ENCODE data around the gene CCDC174. TPM values are rescaled to one million over a fixed set of nuclear protein-coding genes. Genes with fewer than 3 reads are reported as not detected.
A peak's percentile ranks its signal among the peaks of the same experiment; 100 is the strongest.

Gene CCDC174
- total RNA-seq, 1 donor from 2014 or later: 22.1 TPM

- Mint-ChIP-seq H3K4me1 (ENCODE audit: low read depth, unreplicated experiment) (no peaks in the 10 kb centered on the region), H3K27me3 (ENCODE audit: unreplicated experiment) (no peaks in the 10 kb centered on the region), H3K27ac (ENCODE audit: unreplicated experiment) (no peak overlapping the region), H3K36me3 (ENCODE audit: unreplicated experiment) (no peaks in the 10 kb centered on the region), H3K4me3 (ENCODE audit: unreplicated experiment) (no peak overlapping the region), H3K9me3 (ENCODE audit: unreplicated experiment) (peaks cover 3% of the 10 kb centered on the region)
- DNase-seq: no peak
- no peak for TF ChIP-seq CTCF (IDR thresholded peaks at IDR 0.05; ENCODE audit: partially characterized antibody, unreplicated experiment)
Measured at GRCh38 chr3:14645453-14645852, 6.1 kb upstream of the CCDC174 start.

GRCh38 chr3:14646131-14646573, 5.4 kb upstream of the CCDC174 start:
- TF ChIP-seq CTCF (IDR thresholded peaks at IDR 0.05; ENCODE audit: partially characterized antibody, unreplicated experiment): no peak
- Mint-ChIP-seq H3K27me3 (ENCODE audit: unreplicated experiment) (no peaks in the 10 kb centered on the region), H3K36me3 (ENCODE audit: unreplicated experiment) (no peaks in the 10 kb centered on the region)

GRCh38 chr3:14646589-14647413, 4.8 kb upstream of the CCDC174 start:
- Mint-ChIP-seq H3K27ac (ENCODE audit: unreplicated experiment) (no peak overlapping the region), H3K27me3 (ENCODE audit: unreplicated experiment) (no peaks in the 10 kb centered on the region), H3K36me3 (ENCODE audit: unreplicated experiment) (no peaks in the 10 kb centered on the region), H3K9me3 (ENCODE audit: unreplicated experiment) (peaks cover 3% of the 10 kb centered on the region), H3K4me1 (ENCODE audit: low read depth, unreplicated experiment) (no peaks in the 10 kb centered on the region), H3K4me3 (ENCODE audit: unreplicated experiment) (no peak overlapping the region)
- peak; percentile 23 for TF ChIP-seq CTCF (IDR thresholded peaks at IDR 0.05; ENCODE audit: partially characterized antibody, unreplicated experiment)
- no peak for DNase-seq

More at GRCh38 chr3:14646131-14646573, 5.4 kb upstream of the CCDC174 start:
- H3K9me3 Mint-ChIP-seq (ENCODE audit: unreplicated experiment): peaks cover 3% of the 10 kb centered on the region
- H3K4me3 Mint-ChIP-seq (ENCODE audit: unreplicated experiment): no peak overlapping the region
- H3K4me1 Mint-ChIP-seq (ENCODE audit: low read depth, unreplicated experiment): no peaks in the 10 kb centered on the region
- no peak for DNase-seq
- H3K27ac Mint-ChIP-seq (ENCODE audit: unreplicated experiment): no peak overlapping the region

- DNase-seq: no peak
- peaks cover 5% of the 10 kb centered on the region for H3K9me3 Mint-ChIP-seq (ENCODE audit: unreplicated experiment)
- H3K27ac Mint-ChIP-seq (ENCODE audit: unreplicated experiment): no peak overlapping the region
- no peak for TF ChIP-seq CTCF (IDR thresholded peaks at IDR 0.05; ENCODE audit: partially characterized antibody, unreplicated experiment)
- H3K4me3 Mint-ChIP-seq (ENCODE audit: unreplicated experiment): no peak overlapping the region
- H3K36me3 Mint-ChIP-seq (ENCODE audit: unreplicated experiment): no peaks in the 10 kb centered on the region
- no peaks in the 10 kb centered on the region for H3K4me1 Mint-ChIP-seq (ENCODE audit: low read depth, unreplicated experiment)
- no peaks in the 10 kb centered on the region for H3K27me3 Mint-ChIP-seq (ENCODE audit: unreplicated experiment)
Measured at GRCh38 chr3:14647976-14648955, 3.3 kb upstream of the CCDC174 start.
